IMR-90 (cell line): Measurements from ENCODE around the gene MYLK4. TPM values are rescaled to one million over a fixed set of nuclear protein-coding genes. Genes with fewer than 3 reads are reported as not detected.
A peak's percentile ranks its signal among the peaks of the same experiment; 100 is the strongest.

Experiments used
- ATAC-seq: fragments of 200-7000 bp; cut with Tn5 transposase; 2 replicates; pipeline ENCODE4 v1.9.1; 2020; ENCODE audit warnings: low read depth, mild to moderate bottlenecking, moderate library complexity
- BruUV-seq: library from RNA; stranded (reverse); fragments of 400-500 nt; replicated peaks from 2 replicates; lab custom pipeline; 2021; lab: Mats Ljungman, UMichigan
- CTCF ChIA-PET: fragments of 300-600 bp; formaldehyde crosslinking; extraction: SDS; loops from one replicate; lab custom pipeline; 2021; ENCODE audit warnings: antibody characterized with exemption; lab: Yijun Ruan, JAX
- POLR2A ChIA-PET: fragments of 300-600 bp; sonication (Branson Sonifier 250); formaldehyde crosslinking; loops from one replicate; lab custom pipeline; 2022; ENCODE audit warnings: antibody characterized with exemption; ENCODE audit not compliant: unreplicated experiment; lab: Charles Lee
- DNase-seq: peaks from one replicate; pipeline ENCODE4 v3.0.0; 2013
- H2AFZ ChIP-seq: replicated peaks from 2 replicates; pipeline ENCODE3; 2013; ENCODE audit warnings: low read length, mild to moderate bottlenecking; ENCODE audit not compliant: poor library complexity
- H2AK5ac ChIP-seq: 2 replicates; pipeline ENCODE4 v1.6.1; 2013; ENCODE audit warnings: low read depth, low read length, inconsistent platforms
- H2AK9ac ChIP-seq: replicated peaks from 2 replicates; pipeline ENCODE3; 2013; ENCODE audit warnings: mild to moderate bottlenecking, low read depth, low read length, moderate library complexity; ENCODE audit not compliant: poor library complexity
- H2BK120ac ChIP-seq: 2 replicates; pipeline ENCODE4 v1.6.1; 2013; ENCODE audit warnings: low read depth, low read length, inconsistent platforms
- H2BK15ac ChIP-seq: 3 replicates; pipeline ENCODE4 v1.6.1; 2013; ENCODE audit warnings: low read depth, low read length, inconsistent platforms
- H2BK20ac ChIP-seq: 2 replicates; pipeline ENCODE4 v1.6.1; 2013; ENCODE audit warnings: low read depth, mild to moderate bottlenecking, inconsistent platforms, low read length, moderate library complexity
- H2BK5ac ChIP-seq: 2 replicates; pipeline ENCODE4 v1.6.1; 2013; ENCODE audit warnings: mild to moderate bottlenecking, low read depth, low read length, inconsistent platforms; ENCODE audit not compliant: poor library complexity, severe bottlenecking
- H3K14ac ChIP-seq: replicated peaks from 2 replicates; pipeline ENCODE4 v1.6.1; 2013; ENCODE audit warnings: low read depth, low read length, inconsistent platforms
- H3K18ac ChIP-seq: 2 replicates; pipeline ENCODE4 v1.6.1; 2013; ENCODE audit warnings: low read depth, low read length, control low read depth
- H3K23ac ChIP-seq: 2 replicates; pipeline ENCODE4 v1.6.1; 2013; ENCODE audit warnings: low read depth, low read length, inconsistent platforms
- H3K27ac ChIP-seq: 2 replicates; pipeline ENCODE4 v1.5.1; 2013; ENCODE audit warnings: mild to moderate bottlenecking, control low read depth, low read length; ENCODE audit not compliant: insufficient read depth
- H3K27me3 ChIP-seq: 2 replicates; pipeline ENCODE4 v1.6.1; 2013; ENCODE audit warnings: low read length; ENCODE audit not compliant: control insufficient read depth, insufficient read depth
- H3K36me3 ChIP-seq: 2 replicates; pipeline ENCODE4 v1.6.1; 2013; ENCODE audit warnings: low read length, mixed read lengths; ENCODE audit not compliant: control insufficient read depth, insufficient read depth
- H3K4ac ChIP-seq: 2 replicates; pipeline ENCODE4 v1.6.1; 2013; ENCODE audit warnings: low read depth, low read length, inconsistent platforms
- H3K4me1 ChIP-seq: 2 replicates; pipeline ENCODE4 v1.6.1; 2013; ENCODE audit warnings: low read length, mixed read lengths; ENCODE audit not compliant: control insufficient read depth, insufficient read depth
- H3K4me2 ChIP-seq: 2 replicates; pipeline ENCODE4 v1.6.1; 2013; ENCODE audit warnings: low read depth, mild to moderate bottlenecking, control low read depth, low read length, moderate library complexity
- H3K4me3 ChIP-seq: 2 replicates; pipeline ENCODE4 v1.5.1; 2013; ENCODE audit warnings: low read depth, mild to moderate bottlenecking, control low read depth, low read length, moderate library complexity; ENCODE audit not compliant: insufficient read depth
- H3K56ac ChIP-seq: 2 replicates; pipeline ENCODE4 v1.6.1; 2013; ENCODE audit warnings: low read length, inconsistent platforms; ENCODE audit not compliant: insufficient read depth; ENCODE audit errors: extremely low read depth
- H3K79me1 ChIP-seq, 2 experiments: 2 replicates each; pipeline ENCODE4 v1.6.1; 2013; ENCODE audit warnings: low read length in 2 of 2, inconsistent platforms in 1 of 2, low read depth in 1 of 2
- H3K9ac ChIP-seq: 2 replicates; pipeline ENCODE4 v1.6.1; 2013; ENCODE audit warnings: low read depth, low read length, control low read depth
- H3K9me1 ChIP-seq: 2 replicates; pipeline ENCODE4 v1.6.1; 2013; ENCODE audit warnings: low read length, inconsistent platforms; ENCODE audit not compliant: insufficient read depth
- H3K9me3 ChIP-seq: 2 replicates; pipeline ENCODE4 v1.6.1; 2013; ENCODE audit warnings: low read length; ENCODE audit not compliant: control insufficient read depth, insufficient read depth
- H4K20me1 ChIP-seq: 2 replicates; pipeline ENCODE4 v1.6.1; 2013; ENCODE audit warnings: low read length, inconsistent platforms; ENCODE audit not compliant: insufficient read depth
- H4K5ac ChIP-seq: 2 replicates; pipeline ENCODE4 v1.6.1; 2013; ENCODE audit warnings: mild to moderate bottlenecking, low read depth, low read length, control low read depth
- H4K8ac ChIP-seq, 2 experiments: 2 replicates each; pipeline ENCODE4 v1.6.1; 2013; ENCODE audit warnings: low read depth in 2 of 2, low read length in 2 of 2, control low read depth in 1 of 2, inconsistent platforms in 1 of 2
- H4K91ac ChIP-seq: 2 replicates; pipeline ENCODE4 v1.6.1; 2013; ENCODE audit warnings: low read depth, low read length, inconsistent platforms; ENCODE audit not compliant: insufficient read depth
- BHLHE40 ChIP-seq: fragments of 150-350 bp; IDR thresholded peaks from 2 replicates; pipeline ENCODE4 v1.6.1; 2016; ENCODE audit warnings: mild to moderate bottlenecking, low read depth, low read length
- FOS ChIP-seq: fragments of 150-350 bp; IDR thresholded peaks from 2 replicates; pipeline ENCODE4 v1.6.1; 2016; ENCODE audit warnings: low read depth, low read length
- MAFK ChIP-seq: IDR thresholded peaks from 2 replicates; pipeline ENCODE4 v1.6.1; 2012; ENCODE audit warnings: low read depth, low read length, improper control_type of control experiment
- MAZ ChIP-seq: IDR thresholded peaks from 2 replicates; pipeline ENCODE4 v1.6.1; 2012; ENCODE audit warnings: low read depth, mild to moderate bottlenecking, low read length, improper control_type of control experiment, moderate library complexity, borderline replicate concordance
- MXI1 ChIP-seq: IDR thresholded peaks from 2 replicates; pipeline ENCODE4 v1.6.1; 2012; ENCODE audit warnings: low read depth, mild to moderate bottlenecking, low read length, moderate library complexity, borderline replicate concordance
- NFE2L2 ChIP-seq: fragments of 150-350 bp; IDR thresholded peaks from 2 replicates; pipeline ENCODE4 v1.6.1; 2016; ENCODE audit warnings: low read depth, mild to moderate bottlenecking, low read length
- POLR2A ChIP-seq: IDR thresholded peaks from 2 replicates; pipeline ENCODE4 v1.6.1; 2012; ENCODE audit warnings: mild to moderate bottlenecking, low read depth, low read length
- RAD21 ChIP-seq: IDR thresholded peaks from 2 replicates; pipeline ENCODE4 v1.6.1; 2012; ENCODE audit warnings: low read length, improper control_type of control experiment
- RFX5 ChIP-seq: IDR thresholded peaks from 2 replicates; pipeline ENCODE4 v1.8.0; 2012; ENCODE audit warnings: low read depth, mild to moderate bottlenecking, low read length, moderate library complexity
- SMC3 ChIP-seq: fragments of 150-350 bp; IDR thresholded peaks from 2 replicates; pipeline ENCODE4 v1.6.1; 2016; ENCODE audit warnings: low read depth, mild to moderate bottlenecking, antibody characterized with exemption, low read length, moderate library complexity
- WGBS, 2 experiments: methylation state at CpG; one replicate each; pipeline versions ENCODE4 v1.1.5 to v1.1.7; 2013; ENCODE audit warnings: missing lambda C conversion rate in 2 of 2; ENCODE audit not compliant: insufficient read length in 1 of 2; ENCODE audit errors: extremely low coverage in 2 of 2; 5-methylcytosine and 5-hydroxymethylcytosine counted together
- dilution Hi-C: fragments of 300-500 bp; cut with HindIII; formaldehyde crosslinking; loops from one replicate; pipeline ENCODE4 v1.14.3; 2018; ENCODE audit warnings: low sequenced_read_pairs; ENCODE audit not compliant: unreplicated experiment
- in situ Hi-C: fragments of 300-500 bp; cut with MboI; formaldehyde crosslinking; loops from 3 replicates; pipeline ENCODE4 v1.14.3; 2019; ENCODE audit warnings: low sequenced_read_pairs, inconsistent platforms, mixed read lengths
- intact Hi-C: fragments of 100-400 bp; cut with micrococcal nuclease; formaldehyde crosslinking; loops from 2 replicates; pipeline ENCODE4 v1.10.0; 2022
- polyA plus RNA-seq, 3 experiments: library from polyadenylated mRNA; depleted of rRNA; stranded (reverse); fragments of >200 nt; gene quantifications; 2 replicates each; pipeline ENCODE4 v1.2.3, GENCODE V29; 2012; ENCODE audit warnings: low replicate concordance in 1 of 3
- total RNA-seq: library from RNA; depleted of rRNA; stranded (reverse); fragments of >200 nt; gene quantifications from 2 replicates; pipeline ENCODE4 v1.2.3, GENCODE V29; 2012
- TF ChIP-seq, protein P1 (sequence below): fragments of 150-350 bp; IDR thresholded peaks from 2 replicates; pipeline ENCODE4 v1.6.1; 2017; ENCODE audit warnings: mild to moderate bottlenecking, antibody characterized with exemption, low read length, low read depth
- TF ChIP-seq, protein P2 (sequence below): fragments of 150-350 bp; IDR thresholded peaks from 2 replicates; pipeline ENCODE4 v1.6.1; 2016; ENCODE audit warnings: low read depth, mild to moderate bottlenecking, low read length, moderate library complexity, borderline replicate concordance

Gene MYLK4
- total and polyA plus RNA-seq, 2 of the 4 experiments (the other 2 are of a cell fraction) = under 0.01 to 0.07 TPM

- no peak for TF ChIP-seq SMC3
Observed at GRCh38 chr6:2633736-2634135, 117.0 kb downstream of the MYLK4 start (continued).

DNA sequence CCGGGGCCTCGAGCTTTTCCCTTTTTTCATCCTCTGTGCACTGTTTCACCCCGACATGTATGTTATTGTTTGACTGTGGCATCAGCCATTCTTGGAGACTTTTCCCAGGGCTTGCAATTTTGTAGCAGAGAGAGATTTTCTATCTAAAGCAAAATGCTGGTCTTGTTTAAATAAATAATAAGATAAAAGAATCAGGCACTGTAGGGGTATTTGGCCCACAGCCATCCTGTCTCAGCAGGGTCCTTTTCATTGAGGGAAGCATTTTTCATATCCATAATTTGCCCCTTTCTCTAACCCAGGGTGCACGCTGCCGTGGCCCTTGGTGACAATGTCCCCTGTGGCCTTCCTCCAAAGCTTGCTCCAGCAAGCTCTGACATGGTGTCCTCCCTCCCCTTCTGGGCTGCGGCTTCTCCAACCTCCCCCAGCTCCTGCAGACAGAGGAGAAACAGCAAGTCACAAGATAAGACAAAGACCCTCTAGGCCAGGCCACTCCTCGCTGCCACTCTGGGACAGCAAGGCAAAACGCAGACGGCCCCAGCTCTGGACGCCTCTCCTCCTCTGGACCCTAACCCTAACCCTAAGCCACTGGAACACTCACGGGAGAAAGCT, 117.6 kb downstream of the MYLK4 start:
- H4K91ac ChIP-seq = peak overlapping the region; percentile 19; the same call in 1 of the 2 replicates
- peak overlapping the region; percentile 77; the same call in 1 of the 2 replicates for H3K4ac ChIP-seq
- H3K18ac ChIP-seq = peak overlapping the region; percentile 21; the same call in 1 of the 2 replicates
- H2BK20ac ChIP-seq = no peak overlapping the region; the same call in 1 of the 2 replicates
- ChIA-PET POLR2A (no interaction called here), CTCF (interaction anchor here (1.3 kb wide), 1 partner anchor 24 kb away, joined by 3 read pairs; no protein-coding TSS in a partner anchor)
- H2AK5ac ChIP-seq = peak overlapping the region; percentile 90; the same call in 1 of the 2 replicates
- H3K9me3 ChIP-seq = no peaks in the 10 kb centered on the region
- peak overlapping the region; percentile 78 for H2BK120ac ChIP-seq
- H2BK15ac ChIP-seq = 0 out of 3 replicates have a peak overlapping the region, but pooled peaks have one; percentile 44
- H2AFZ ChIP-seq = no peak overlapping the region
- H3K4me3 ChIP-seq = no peak overlapping the region
- no peak overlapping the region for H3K23ac ChIP-seq
- H3K79me1 ChIP-seq = no peaks in the 10 kb centered on the region
- in situ Hi-C loops (loop anchor here (10.0 to 25.0 kb wide), 2 partner anchors 278 to 521 kb away; no protein-coding TSS in a partner anchor), dilution Hi-C loops (no loop called here), intact Hi-C loops (loop anchor here (5.0 to 10.0 kb wide), 3 partner anchors 126 to 448 kb away; no protein-coding TSS in a partner anchor)
- DNase-seq = no peak
- 0 out of 2 replicates have a peak, but pooled peaks cover 4% of the 10 kb centered on the region for H4K20me1 ChIP-seq
- peaks cover 13% of the 10 kb centered on the region for H3K9me1 ChIP-seq
- no peaks in the 10 kb centered on the region for H3K27me3 ChIP-seq
- no peak overlapping the region for H2AK9ac ChIP-seq
- WGBS, 2 experiments = no CpG with 5 or more reads among the region's 11 CpGs
- no peak overlapping the region for H3K56ac ChIP-seq
- H3K4me1 ChIP-seq = peaks cover 19% of the 10 kb centered on the region
- H3K27ac ChIP-seq = no peak overlapping the region
- no peak overlapping the region; the same call in 1 of the 2 replicates for H3K14ac ChIP-seq
- no peak overlapping the region for H2BK5ac ChIP-seq
- no peak overlapping the region for H3K9ac ChIP-seq
- BruUV-seq = no TSS peak
- H3K4me2 ChIP-seq = no peak overlapping the region
- ATAC-seq = no peak
- peak overlapping the region; percentile 60; the same call in 1 of the 2 replicates for H4K5ac ChIP-seq
- peak overlapping the region; percentile 32 to 62; a peak in 2 of 4 replicates for H4K8ac ChIP-seq
- H3K36me3 ChIP-seq = no peaks in the 10 kb centered on the region
- TF ChIP-seq NFE2L2 (no peak), FOS (no peak), RAD21 (no peak), MXI1 (no peak), MAFK (no peak), BHLHE40 (no peak), MAZ (no peak), POLR2A (no peak), SMC3 (no peak), RFX5 (no peak)
- TF ChIP-seq, protein P1, sequence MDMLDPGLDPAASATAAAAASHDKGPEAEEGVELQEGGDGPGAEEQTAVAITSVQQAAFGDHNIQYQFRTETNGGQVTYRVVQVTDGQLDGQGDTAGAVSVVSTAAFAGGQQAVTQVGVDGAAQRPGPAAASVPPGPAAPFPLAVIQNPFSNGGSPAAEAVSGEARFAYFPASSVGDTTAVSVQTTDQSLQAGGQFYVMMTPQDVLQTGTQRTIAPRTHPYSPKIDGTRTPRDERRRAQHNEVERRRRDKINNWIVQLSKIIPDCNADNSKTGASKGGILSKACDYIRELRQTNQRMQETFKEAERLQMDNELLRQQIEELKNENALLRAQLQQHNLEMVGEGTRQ = no peak
- TF ChIP-seq, protein P2, sequence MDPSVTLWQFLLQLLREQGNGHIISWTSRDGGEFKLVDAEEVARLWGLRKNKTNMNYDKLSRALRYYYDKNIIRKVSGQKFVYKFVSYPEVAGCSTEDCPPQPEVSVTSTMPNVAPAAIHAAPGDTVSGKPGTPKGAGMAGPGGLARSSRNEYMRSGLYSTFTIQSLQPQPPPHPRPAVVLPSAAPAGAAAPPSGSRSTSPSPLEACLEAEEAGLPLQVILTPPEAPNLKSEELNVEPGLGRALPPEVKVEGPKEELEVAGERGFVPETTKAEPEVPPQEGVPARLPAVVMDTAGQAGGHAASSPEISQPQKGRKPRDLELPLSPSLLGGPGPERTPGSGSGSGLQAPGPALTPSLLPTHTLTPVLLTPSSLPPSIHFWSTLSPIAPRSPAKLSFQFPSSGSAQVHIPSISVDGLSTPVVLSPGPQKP = no peak
